Brain microvascular endothelial cell (primary cell): ENCODE results near the gene NDEL1.

Experiments
- DNase-seq: peaks from one replicate; pipeline ENCODE4 v3.0.0-alpha.2; 2020
- H3K27ac ChIP-seq: fragments of 250-450 bp; sonication (Bioruptor Pico); 2 replicates; pipeline ENCODE4 v1.5.1; 2020; ENCODE audit warnings: mild to moderate bottlenecking, moderate library complexity
- H3K27me3 ChIP-seq: fragments of 250-450 bp; sonication (Bioruptor Pico); replicated peaks from 2 replicates; pipeline ENCODE4 v1.5.1; 2020; ENCODE audit warnings: mild to moderate bottlenecking
- H3K36me3 ChIP-seq: fragments of 250-450 bp; sonication (Bioruptor Pico); replicated peaks from 2 replicates; pipeline ENCODE4 v1.5.1; 2020; ENCODE audit warnings: mild to moderate bottlenecking
- H3K4me3 ChIP-seq: 2 replicates; pipeline ENCODE4 v1.5.1; 2011; ENCODE audit warnings: low read depth, mild to moderate bottlenecking, control low read depth, low read length, moderate library complexity
- in situ Hi-C: cut with HindIII; loops from 2 replicates; pipeline ENCODE4 v1.10.0; 2017; ENCODE audit warnings: low sequenced_read_pairs, low pct_ligation_motif_present
- TF ChIP-seq, protein P1 (sequence below): IDR thresholded peaks from 2 replicates; pipeline ENCODE4 v1.5.1; 2011; ENCODE audit warnings: low read depth, mild to moderate bottlenecking, moderate library complexity, low read length, control low read depth, inconsistent platforms; ENCODE audit errors: missing control alignments

The NDEL1 gene

DNA sequence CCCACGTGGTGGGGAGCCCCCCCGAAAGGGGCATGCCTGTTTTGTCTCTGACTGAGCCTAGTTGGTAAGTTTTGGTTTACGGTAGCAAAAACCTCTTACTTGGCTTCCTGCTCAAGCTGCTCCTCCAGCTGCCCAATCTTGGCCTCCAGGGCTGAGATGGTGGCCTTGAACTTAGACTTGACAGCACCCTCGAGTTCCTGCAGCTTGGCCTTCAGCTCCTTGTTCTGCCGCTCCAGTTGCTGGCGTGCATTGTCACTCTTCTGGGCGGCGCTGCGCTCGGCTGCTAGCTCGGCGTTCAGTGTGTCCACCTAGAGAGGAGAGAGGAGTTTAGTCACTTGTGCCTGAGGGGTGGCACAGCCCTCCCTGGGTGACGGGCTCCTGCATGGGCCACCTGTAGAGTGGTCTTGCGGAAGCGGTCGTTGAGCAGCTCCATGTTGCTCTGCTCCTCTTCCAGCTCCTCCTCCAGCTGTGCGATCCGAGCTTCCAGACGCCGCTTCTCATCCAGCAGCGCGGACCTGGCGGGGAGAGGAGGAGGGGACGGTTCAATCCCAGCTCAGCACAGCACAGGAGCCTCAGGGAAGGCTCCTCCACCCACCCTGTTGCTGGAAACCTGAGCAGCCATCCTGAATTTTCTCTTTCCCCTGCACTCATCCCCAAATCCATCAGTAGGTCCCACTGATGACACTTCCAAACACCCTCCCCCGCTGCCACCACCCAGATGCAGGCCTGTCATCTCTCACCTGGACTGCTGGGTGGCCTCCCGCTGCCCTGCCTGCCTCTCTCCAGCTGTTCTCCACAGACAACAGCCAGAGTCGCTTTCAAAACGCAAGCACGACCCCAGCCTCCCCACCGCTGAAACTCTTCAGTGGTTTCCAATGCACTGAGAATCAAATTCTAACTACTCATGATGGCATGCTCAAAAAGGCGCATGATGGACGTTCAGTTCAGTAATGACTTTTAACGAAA lies 44.6 kb downstream of the NDEL1 start:
- TF ChIP-seq, protein P1, sequence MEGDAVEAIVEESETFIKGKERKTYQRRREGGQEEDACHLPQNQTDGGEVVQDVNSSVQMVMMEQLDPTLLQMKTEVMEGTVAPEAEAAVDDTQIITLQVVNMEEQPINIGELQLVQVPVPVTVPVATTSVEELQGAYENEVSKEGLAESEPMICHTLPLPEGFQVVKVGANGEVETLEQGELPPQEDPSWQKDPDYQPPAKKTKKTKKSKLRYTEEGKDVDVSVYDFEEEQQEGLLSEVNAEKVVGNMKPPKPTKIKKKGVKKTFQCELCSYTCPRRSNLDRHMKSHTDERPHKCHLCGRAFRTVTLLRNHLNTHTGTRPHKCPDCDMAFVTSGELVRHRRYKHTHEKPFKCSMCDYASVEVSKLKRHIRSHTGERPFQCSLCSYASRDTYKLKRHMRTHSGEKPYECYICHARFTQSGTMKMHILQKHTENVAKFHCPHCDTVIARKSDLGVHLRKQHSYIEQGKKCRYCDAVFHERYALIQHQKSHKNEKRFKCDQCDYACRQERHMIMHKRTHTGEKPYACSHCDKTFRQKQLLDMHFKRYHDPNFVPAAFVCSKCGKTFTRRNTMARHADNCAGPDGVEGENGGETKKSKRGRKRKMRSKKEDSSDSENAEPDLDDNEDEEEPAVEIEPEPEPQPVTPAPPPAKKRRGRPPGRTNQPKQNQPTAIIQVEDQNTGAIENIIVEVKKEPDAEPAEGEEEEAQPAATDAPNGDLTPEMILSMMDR, result no peak
- Histone ChIP-seq H3K27me3 (no peaks in the 10 kb centered on the region), H3K4me3 (no peak overlapping the region), H3K36me3 (peaks cover 85% of the 10 kb centered on the region), H3K27ac (no peak overlapping the region)
- DNase-seq, result no peak
- in situ Hi-C loops, result no loop called here

DNA sequence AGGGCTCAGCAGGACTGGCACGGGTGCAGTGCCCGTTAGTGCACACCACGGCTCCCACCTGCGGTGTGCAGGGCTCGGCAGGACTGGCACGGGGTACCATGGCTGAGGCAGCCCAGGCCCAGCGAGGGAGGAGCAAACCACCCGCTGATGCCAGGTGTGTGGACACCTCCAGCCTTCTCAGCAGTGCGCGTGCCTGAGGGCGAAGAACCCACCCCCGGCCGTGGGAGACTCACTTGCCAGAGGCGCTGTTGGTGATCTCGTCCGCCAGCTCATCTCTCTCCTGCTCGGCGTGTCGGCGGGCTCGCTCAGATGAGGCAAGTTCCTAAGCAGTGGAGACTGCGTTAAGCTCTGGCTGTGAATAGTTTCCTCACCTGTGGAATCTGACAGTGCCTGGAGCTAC lies 45.4 kb downstream of the NDEL1 start:
- DNase-seq, result no peak
- Histone ChIP-seq H3K27ac (no peak overlapping the region), H3K4me3 (no peak overlapping the region), H3K36me3 (peaks cover 83% of the 10 kb centered on the region), H3K27me3 (no peaks in the 10 kb centered on the region)
- in situ Hi-C loops, result no loop called here
- TF ChIP-seq, protein P1, result no peak

DNA sequence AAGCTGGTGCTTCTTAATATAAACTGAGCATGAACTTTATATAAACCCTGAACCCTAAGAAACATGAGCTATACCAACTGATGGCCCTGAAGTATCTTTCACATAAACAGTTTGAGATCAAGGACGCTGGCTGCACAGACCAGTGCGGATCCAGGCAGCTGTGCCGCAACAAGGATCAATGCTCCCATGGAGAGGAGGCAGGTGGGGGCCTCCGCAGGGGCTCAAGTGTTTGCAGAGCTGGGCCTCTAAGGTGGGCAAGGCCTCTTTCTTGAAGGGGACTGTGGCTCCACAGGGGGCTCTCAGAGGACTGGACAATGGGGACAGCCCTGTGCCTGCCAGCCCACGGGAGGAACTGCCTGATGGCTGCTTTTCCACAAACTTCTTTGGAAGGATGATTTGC lies 46.0 kb downstream of the NDEL1 start:
- Histone ChIP-seq H3K27me3 (no peaks in the 10 kb centered on the region), H3K36me3 (peaks cover 77% of the 10 kb centered on the region), H3K27ac (no peak overlapping the region), H3K4me3 (no peak overlapping the region)
- TF ChIP-seq, protein P1, result no peak
- DNase-seq, result no peak
- in situ Hi-C loops, result no loop called here

DNA sequence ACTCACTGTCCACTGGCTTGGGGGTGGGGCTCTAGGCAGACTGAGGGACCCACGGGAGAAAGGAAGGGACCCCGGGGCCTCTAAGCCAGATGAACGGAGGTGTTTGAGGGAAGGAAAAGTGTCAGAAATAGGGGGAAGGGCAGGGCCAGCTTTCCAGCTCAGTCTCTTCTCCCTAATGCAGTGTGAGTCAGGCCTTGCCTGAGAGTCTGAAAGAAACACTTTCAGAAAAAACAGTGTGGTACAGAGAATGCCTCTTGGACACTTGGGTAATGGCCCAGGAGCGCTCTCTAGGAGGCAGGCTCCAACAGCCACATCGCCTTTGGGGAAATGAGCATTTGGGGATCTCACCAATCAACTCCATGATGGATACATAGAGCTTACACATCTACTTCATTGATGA lies 46.9 kb downstream of the NDEL1 start:
- DNase-seq, result no peak
- no peaks in the 10 kb centered on the region for H3K27me3 ChIP-seq
- no peak overlapping the region for H3K27ac ChIP-seq
- TF ChIP-seq, protein P1, result no peak
- in situ Hi-C loops, result no loop called here
- H3K4me3 ChIP-seq, result no peak overlapping the region
- H3K36me3 ChIP-seq, result peaks cover 78% of the 10 kb centered on the region

DNA sequence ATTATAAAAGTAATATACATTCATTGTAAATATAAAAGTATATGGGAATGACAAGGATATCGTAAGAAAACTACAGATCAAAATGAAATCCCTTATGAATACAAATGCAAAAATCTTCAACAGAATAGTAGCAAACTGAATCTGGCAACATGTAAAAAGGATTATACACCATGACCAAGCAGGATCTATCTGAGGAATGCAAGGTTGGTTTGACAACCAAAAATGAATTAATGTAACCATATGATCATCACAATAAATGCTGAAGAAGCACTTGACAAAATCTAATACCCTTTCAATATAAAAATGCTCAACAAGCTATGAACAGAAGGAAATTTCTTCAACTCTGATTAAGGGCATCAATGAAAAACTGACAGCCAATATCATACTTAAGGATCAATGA lies 48.8 kb downstream of the NDEL1 start:
- no peak for DNase-seq
- in situ Hi-C loops, result no loop called here
- H3K36me3 ChIP-seq, result peaks cover 68% of the 10 kb centered on the region

More for the DNA sequence above, 48.8 kb downstream of the NDEL1 start:
- H3K27ac ChIP-seq, result no peak overlapping the region
- no peak overlapping the region for H3K4me3 ChIP-seq
- H3K27me3 ChIP-seq, result no peaks in the 10 kb centered on the region
- TF ChIP-seq, protein P1, result no peak
